HL-60/S4 treated with phorbol 12-myristate 13-acetate at 8.2 ng/mL for 4 days and 3 days (cell line): ENCODE data around the gene CDCA7L.
"Not testable (repeated sequence)": the region's sequence is repeated elsewhere in the genome, so short reads cannot be mapped to it uniquely, and the experiment has no call there.

Experiments
- in situ Hi-C: fragments of 300-500 bp; cut with MboI; formaldehyde crosslinking; loops from 2 replicates; pipeline ENCODE4 v1.15.0; 2022; ENCODE audit warnings: low sequenced_read_pairs

The CDCA7L gene

GRCh38 chr7:21944616-21945453, 864 bp downstream of the CDCA7L start:
- in situ Hi-C loops = no loop called here

GRCh38 chr7:21943436-21943835, 2.3 kb downstream of the CDCA7L start:
- in situ Hi-C loops = no loop called here

DNA sequence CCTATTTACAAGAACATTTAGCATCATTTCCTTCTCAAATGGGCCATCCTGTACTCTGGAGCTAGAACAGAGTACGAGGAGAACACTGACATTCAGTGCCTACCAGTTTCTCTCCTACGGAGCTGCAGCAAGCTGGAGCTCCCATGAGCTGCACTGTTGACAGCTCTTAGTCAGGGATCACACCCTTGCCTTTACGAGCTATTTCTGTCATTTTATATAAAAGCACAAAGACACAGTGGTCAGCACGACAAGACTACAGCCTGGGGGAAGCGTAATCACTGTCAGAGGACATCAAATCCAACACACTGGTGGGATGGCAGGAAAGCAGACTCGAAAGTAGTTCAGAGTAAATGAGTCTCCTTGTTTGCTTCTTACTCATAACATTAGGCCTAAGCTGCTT, 2.7 kb downstream of the CDCA7L start:
- in situ Hi-C loops = no loop called here

- in situ Hi-C loops = no loop called here
Observed at GRCh38 chr7:21941611-21942141, 4.0 kb downstream of the CDCA7L start.

- in situ Hi-C loops = no loop called here
Observed at GRCh38 chr7:21939858-21940372, 5.8 kb downstream of the CDCA7L start.

DNA sequence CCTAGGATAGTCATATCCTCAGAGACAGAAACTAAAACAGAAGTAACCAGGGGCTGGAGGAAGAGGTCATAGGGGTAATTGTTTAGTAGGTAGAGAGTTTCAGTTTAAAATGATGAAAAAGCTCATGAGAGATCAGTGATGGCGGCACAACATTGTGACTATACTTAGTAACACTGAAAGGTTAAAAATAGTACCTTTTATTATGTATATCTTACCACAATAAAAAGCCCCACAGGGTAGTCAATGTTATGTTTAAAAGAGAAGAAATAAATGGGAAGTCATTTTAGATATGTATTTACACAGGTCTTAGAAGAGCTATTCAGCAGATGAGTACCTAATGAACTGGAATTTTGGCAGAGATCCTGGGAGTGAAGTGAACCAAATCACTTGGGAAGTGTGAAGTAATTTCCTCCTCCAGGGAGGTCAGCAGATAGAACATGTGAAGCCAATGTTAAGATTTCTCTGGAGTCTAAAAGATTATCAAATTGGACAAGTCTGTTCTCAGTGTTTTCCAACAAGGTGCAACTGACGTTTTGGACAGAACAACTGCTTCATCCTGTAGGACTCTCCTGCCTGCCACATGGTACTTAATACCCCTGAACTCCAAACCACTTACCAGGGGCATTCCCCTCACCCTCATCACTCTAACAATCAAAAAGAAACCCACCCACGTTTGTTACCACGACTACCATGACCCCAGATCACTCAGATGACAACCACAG, 6.4 kb downstream of the CDCA7L start:
- in situ Hi-C loops = no loop called here

DNA sequence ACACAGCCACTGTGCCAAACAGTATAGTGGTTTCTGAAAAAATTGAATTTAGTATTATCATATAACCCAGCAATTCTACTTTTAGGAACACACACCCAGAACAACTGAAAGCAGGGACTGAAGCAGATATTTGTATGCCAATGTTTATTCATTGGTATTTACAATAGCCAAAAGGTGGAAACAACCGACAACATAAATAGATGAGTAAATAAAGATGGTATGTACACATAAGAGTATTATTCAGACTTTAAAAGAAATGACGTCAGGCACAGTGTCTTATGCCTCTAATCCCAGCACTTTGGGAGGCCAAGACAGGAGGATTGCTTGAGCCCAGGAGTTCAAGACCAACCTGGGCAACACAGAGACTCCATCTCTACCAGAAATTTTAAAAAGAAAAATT, 7.2 kb downstream of the CDCA7L start:
- in situ Hi-C loops = no loop called here

DNA sequence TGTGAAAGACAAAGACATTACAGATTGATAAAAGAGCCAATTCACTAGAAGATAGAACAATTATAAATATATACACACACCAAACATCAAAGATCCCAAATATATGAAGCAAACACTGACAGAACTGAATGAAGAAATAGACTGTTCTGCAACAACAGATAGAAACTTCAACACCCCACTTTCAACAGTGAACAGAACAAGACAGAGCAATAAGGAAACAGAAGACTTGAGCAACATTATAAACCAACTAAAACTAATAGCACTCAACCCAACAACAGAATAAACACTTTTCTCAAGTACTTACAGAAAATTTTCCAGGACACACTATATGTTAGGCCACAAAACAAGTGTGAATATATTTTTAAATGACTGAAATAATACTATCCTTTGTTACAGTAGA, 10.9 kb downstream of the CDCA7L start:
- in situ Hi-C loops = no loop called here

DNA sequence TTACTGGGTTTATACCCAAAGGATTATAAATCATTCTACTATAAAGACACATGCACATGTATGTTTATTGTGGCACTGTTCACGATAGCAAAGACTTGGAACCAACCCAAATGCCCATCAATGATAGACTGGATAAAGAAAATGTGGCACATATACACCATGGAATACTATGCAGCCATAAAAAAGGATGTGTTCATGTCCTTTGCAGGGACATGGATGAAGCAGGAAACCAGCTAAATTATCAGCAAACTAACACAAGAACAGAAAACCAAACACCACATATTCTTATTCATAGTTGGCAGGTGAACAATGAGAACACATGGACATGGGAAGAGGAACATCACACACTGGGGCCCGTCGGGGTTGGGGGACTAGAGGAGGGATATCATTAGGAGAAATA, 12.4 kb downstream of the CDCA7L start:
- in situ Hi-C loops = not testable (repeated sequence)

- in situ Hi-C loops = no loop called here
Observed at GRCh38 chr7:21927693-21928092, 18.0 kb downstream of the CDCA7L start.

- in situ Hi-C loops = no loop called here
Observed at GRCh38 chr7:21926448-21926847, 19.3 kb downstream of the CDCA7L start.

DNA sequence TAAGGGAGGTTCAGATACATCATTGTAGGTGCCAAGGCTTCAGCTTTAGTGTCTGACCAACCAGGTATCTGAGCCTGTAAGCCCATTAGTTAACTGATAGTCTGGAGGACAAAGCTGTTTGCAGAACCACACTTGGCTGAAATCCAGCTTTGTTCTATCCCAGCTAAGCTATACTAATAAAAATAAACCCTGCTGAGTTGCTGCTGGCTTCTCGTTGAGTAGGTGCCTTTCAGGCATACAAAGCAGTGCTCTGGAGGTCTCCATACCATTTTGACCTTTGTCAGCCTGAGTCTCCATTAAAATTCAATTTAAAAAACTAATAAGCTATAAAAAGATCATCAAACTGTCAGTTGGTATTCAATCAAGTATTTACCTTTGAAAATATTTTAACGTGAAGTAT, 22.0 kb downstream of the CDCA7L start:
- in situ Hi-C loops = no loop called here

GRCh38 chr7:21922605-21923004, 23.1 kb downstream of the CDCA7L start:
- in situ Hi-C loops = no loop called here

DNA sequence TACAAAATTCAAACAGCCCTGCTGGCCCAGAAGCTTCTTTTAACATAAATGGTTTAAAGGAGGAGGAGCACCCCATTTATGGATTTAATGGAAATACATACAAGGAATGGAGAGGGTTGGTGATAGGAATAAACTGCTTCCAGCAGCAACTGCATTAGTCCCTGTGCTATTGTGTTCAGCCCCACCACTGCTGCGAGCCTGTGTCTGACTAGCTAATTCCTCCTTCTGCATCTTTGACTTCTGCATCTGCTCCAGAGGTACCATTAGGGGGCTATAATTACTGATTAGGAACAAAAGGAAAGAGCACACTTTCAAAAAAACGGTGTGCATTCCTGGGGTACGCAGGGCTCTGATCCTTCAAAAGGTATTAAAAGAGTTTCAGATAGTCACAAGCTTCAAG, 24.8 kb downstream of the CDCA7L start:
- in situ Hi-C loops = no loop called here

DNA sequence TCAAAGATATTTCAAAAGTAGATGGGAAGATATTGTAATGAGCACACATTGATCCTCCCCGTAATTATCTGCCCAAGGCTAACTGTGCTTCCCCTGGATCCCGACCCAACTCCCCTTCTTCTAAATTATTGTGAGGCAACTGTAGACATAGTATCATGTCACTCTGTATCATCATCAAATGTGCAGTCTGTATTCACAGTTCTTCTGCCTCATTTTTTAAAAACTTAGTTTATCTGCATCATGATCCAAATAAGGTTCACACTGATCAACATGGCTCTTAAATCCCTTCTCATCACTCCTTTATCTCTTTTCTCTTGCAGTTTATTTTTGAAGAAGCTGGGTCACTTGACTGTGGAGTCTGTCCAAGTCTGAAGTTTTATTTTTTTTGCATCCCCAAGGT, 27.5 kb downstream of the CDCA7L start:
- in situ Hi-C loops = no loop called here

GRCh38 chr7:21916629-21917028, 29.1 kb downstream of the CDCA7L start:
- in situ Hi-C loops = no loop called here

DNA sequence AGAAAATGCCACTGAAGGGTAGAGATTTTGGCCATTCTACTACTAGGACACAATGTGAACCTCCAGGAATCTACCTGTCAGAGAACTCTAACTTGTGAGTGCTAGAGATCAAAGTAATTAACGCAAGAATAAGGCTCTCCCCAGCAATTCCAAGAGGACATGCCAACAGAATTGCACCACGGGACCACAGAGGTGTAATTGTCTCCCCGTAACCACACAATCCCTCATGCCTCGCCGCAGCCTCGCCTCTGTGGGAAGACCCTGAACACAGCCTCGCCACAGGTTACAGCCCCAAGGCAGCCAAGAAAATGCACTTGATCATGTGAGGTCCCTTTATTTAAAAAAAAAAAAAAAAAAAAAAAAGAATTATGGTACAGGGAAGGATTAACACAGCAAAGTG, 29.5 kb downstream of the CDCA7L start:
- in situ Hi-C loops = no loop called here

- in situ Hi-C loops = no loop called here
Observed at GRCh38 chr7:21915140-21915539, 30.6 kb downstream of the CDCA7L start.

- in situ Hi-C loops = no loop called here
Observed at GRCh38 chr7:21914671-21915070, 31.0 kb downstream of the CDCA7L start.

- in situ Hi-C loops = no loop called here
Observed at GRCh38 chr7:21912931-21913780, 32.5 kb downstream of the CDCA7L start.

- in situ Hi-C loops = no loop called here
Observed at GRCh38 chr7:21912305-21912704, 33.4 kb downstream of the CDCA7L start.
